Left ventricle myocardium inferior (tissue), 1 donor: ENCODE measurements around the gene PTPN14. TPM values are rescaled to one million over a fixed set of nuclear protein-coding genes. Genes with fewer than 3 reads are reported as not detected.

ENCODE experiments used
- DNase-seq: peaks from one replicate; pipeline ENCODE4 v3.0.0-alpha.2; 2020
- H3K27ac ChIP-seq: fragments of 200-600 bp; replicated peaks from 2 replicates; pipeline ENCODE4 v1.8.0; 2021
- H3K27me3 ChIP-seq: fragments of 200-600 bp; 2 replicates; pipeline ENCODE4 v1.8.0; 2021; ENCODE audit warnings: low read depth
- H3K36me3 ChIP-seq: fragments of 200-600 bp; 2 replicates; pipeline ENCODE4 v1.8.0; 2021
- H3K4me1 ChIP-seq: fragments of 200-600 bp; 2 replicates; pipeline ENCODE4 v1.8.0; 2021
- H3K4me3 ChIP-seq: fragments of 200-600 bp; 2 replicates; pipeline ENCODE4 v1.8.0; 2021; ENCODE audit warnings: mild to moderate bottlenecking, moderate library complexity
- H3K9me3 ChIP-seq: fragments of 200-600 bp; replicated peaks from 2 replicates; pipeline ENCODE4 v1.8.0; 2021
- CTCF ChIP-seq: fragments of 200-600 bp; IDR thresholded peaks from 2 replicates; pipeline ENCODE4 v1.8.0; 2021; ENCODE audit warnings: antibody characterized with exemption, mild to moderate bottlenecking, borderline replicate concordance
- intact Hi-C: fragments of 100-400 bp; cut with micrococcal nuclease; formaldehyde crosslinking; loops from one replicate; pipeline ENCODE4 v1.11.0; 2022
- total RNA-seq: library from RNA; stranded (reverse); fragmentation: NEBNext Ultra II Directional; extraction: Animal tissue kit (Norgen Biotek cat#: 25700); gene quantifications from one replicate; pipeline ENCODE4 v1.2.1, GENCODE V29; 2021
- donor health status: DM: no; HTN: yes; CAD: no; lungs with severe emphysema.

PTPN14 gene
- total RNA-seq, 1 donor from 2014 or later = 32.5 TPM

- Histone ChIP-seq H3K36me3 (no peaks in the 10 kb centered on the region), H3K4me1 (peaks cover 33% of the 10 kb centered on the region), H3K4me3 (no peak overlapping the region), H3K27me3 (no peaks in the 10 kb centered on the region), H3K27ac (no peak overlapping the region), H3K9me3 (no peaks in the 10 kb centered on the region)
- no peak for TF ChIP-seq CTCF
- intact Hi-C loops = no loop called here
- DNase-seq = no peak
Measured at GRCh38 chr1:214435867-214436266, 115.5 kb downstream of the PTPN14 start.

GRCh38 chr1:214432245-214432644 lies 119.2 kb downstream of the PTPN14 start:
- no peak overlapping the region for H3K27ac ChIP-seq
- H3K9me3 ChIP-seq = no peaks in the 10 kb centered on the region
- no peak for TF ChIP-seq CTCF
- no peak for DNase-seq
- H3K36me3 ChIP-seq = no peaks in the 10 kb centered on the region
- no peak overlapping the region for H3K4me3 ChIP-seq
- peaks cover 4% of the 10 kb centered on the region for H3K4me1 ChIP-seq
- H3K27me3 ChIP-seq = no peaks in the 10 kb centered on the region
- intact Hi-C loops = no loop called here

GRCh38 chr1:214429951-214430770 lies 121.2 kb downstream of the PTPN14 start:
- DNase-seq = no peak
- Histone ChIP-seq H3K27ac (no peak overlapping the region), H3K9me3 (no peaks in the 10 kb centered on the region), H3K4me3 (no peak overlapping the region), H3K4me1 (peaks cover 17% of the 10 kb centered on the region), H3K36me3 (no peaks in the 10 kb centered on the region), H3K27me3 (no peaks in the 10 kb centered on the region)
- intact Hi-C loops = no loop called here
- TF ChIP-seq CTCF = no peak

GRCh38 chr1:214427871-214428277 lies 123.5 kb downstream of the PTPN14 start:
- H3K27me3 ChIP-seq = no peaks in the 10 kb centered on the region
- no peak for TF ChIP-seq CTCF
- intact Hi-C loops = no loop called here
- H3K36me3 ChIP-seq = no peaks in the 10 kb centered on the region
- H3K4me1 ChIP-seq = peaks cover 22% of the 10 kb centered on the region
- H3K9me3 ChIP-seq = no peaks in the 10 kb centered on the region
- H3K4me3 ChIP-seq = no peak overlapping the region
- H3K27ac ChIP-seq = no peak overlapping the region
- DNase-seq = no peak

GRCh38 chr1:214426426-214426812 lies 125.0 kb downstream of the PTPN14 start:
- Histone ChIP-seq H3K4me3 (no peak overlapping the region), H3K27me3 (no peaks in the 10 kb centered on the region), H3K9me3 (no peaks in the 10 kb centered on the region), H3K27ac (no peak overlapping the region), H3K4me1 (peaks cover 29% of the 10 kb centered on the region), H3K36me3 (no peaks in the 10 kb centered on the region)
- DNase-seq = no peak
- no peak for TF ChIP-seq CTCF
- intact Hi-C loops = no loop called here
